Astrocyte (in vitro differentiated cells and primary cell): ENCODE measurements around the gene ZNF592. TPM values are rescaled to one million over a fixed set of nuclear protein-coding genes. Genes with fewer than 3 reads are reported as not detected.

Experiments
- DNase-seq: peaks from one replicate; pipeline ENCODE4 v3.0.0-alpha.2; 2010; ENCODE audit warnings: low read depth
- FAIRE-seq: peaks from 2 replicates; lab custom pipeline; 2011; peaks lifted over from hg19 to GRCh38; lab: Jason Lieb, UNC
- H2AFZ ChIP-seq: 2 replicates; pipeline ENCODE4 v1.6.0; 2012; ENCODE audit warnings: low read depth, low read length, inconsistent platforms
- H3K27ac ChIP-seq: 2 replicates; pipeline ENCODE4 v1.5.1; 2011; ENCODE audit warnings: low read depth, low read length, inconsistent platforms
- H3K27me3 ChIP-seq: 2 replicates; pipeline ENCODE4 v1.6.0; 2011; ENCODE audit warnings: low read length, inconsistent platforms; ENCODE audit not compliant: insufficient read depth
- H3K36me3 ChIP-seq: 2 replicates; pipeline ENCODE4 v1.5.1; 2011; ENCODE audit warnings: low read length, inconsistent platforms; ENCODE audit not compliant: insufficient read depth
- H3K4me1 ChIP-seq: 2 replicates; pipeline ENCODE4 v1.5.1; 2011; ENCODE audit warnings: low read length, inconsistent platforms; ENCODE audit not compliant: insufficient read depth
- H3K4me2 ChIP-seq: 2 replicates; pipeline ENCODE4 v1.6.0; 2012; ENCODE audit warnings: low read length, inconsistent platforms
- H3K4me3 ChIP-seq: 2 replicates; pipeline ENCODE4 v1.5.1; 2011; ENCODE audit warnings: low read depth, mild to moderate bottlenecking, low read length, inconsistent platforms; ENCODE audit not compliant: insufficient read depth
- H3K79me2 ChIP-seq: 2 replicates; pipeline ENCODE4 v1.6.0; 2012; ENCODE audit warnings: mild to moderate bottlenecking, low read length, inconsistent platforms; ENCODE audit not compliant: insufficient read depth
- H3K9ac ChIP-seq: 2 replicates; pipeline ENCODE4 v1.6.0; 2012; ENCODE audit warnings: mild to moderate bottlenecking, low read length, inconsistent platforms
- H3K9me3 ChIP-seq: 2 replicates; pipeline ENCODE4 v1.5.1; 2012; ENCODE audit warnings: low read depth, mild to moderate bottlenecking, low read length, inconsistent platforms; ENCODE audit not compliant: insufficient read depth
- H4K20me1 ChIP-seq: 2 replicates; pipeline ENCODE4 v1.6.0; 2012; ENCODE audit warnings: low read length, inconsistent platforms; ENCODE audit not compliant: insufficient read depth
- H3K27ac Mint-ChIP-seq: one replicate; pipeline ENCODE4 v1.8.0; 2021; ENCODE audit warnings: mild to moderate bottlenecking, mixed read lengths; ENCODE audit not compliant: unreplicated experiment
- H3K27me3 Mint-ChIP-seq: one replicate; pipeline ENCODE4 v1.8.0; 2021; ENCODE audit warnings: low read depth, mixed read lengths; ENCODE audit not compliant: unreplicated experiment
- H3K36me3 Mint-ChIP-seq: one replicate; pipeline ENCODE4 v1.8.0; 2021; ENCODE audit warnings: low read depth, mixed read lengths; ENCODE audit not compliant: unreplicated experiment
- H3K4me1 Mint-ChIP-seq: one replicate; pipeline ENCODE4 v1.8.0; 2021; ENCODE audit warnings: low read depth, mixed read lengths; ENCODE audit not compliant: unreplicated experiment
- H3K4me3 Mint-ChIP-seq: one replicate; pipeline ENCODE4 v1.8.0; 2021; ENCODE audit warnings: mild to moderate bottlenecking, moderate library complexity, mixed read lengths; ENCODE audit not compliant: unreplicated experiment
- H3K9me3 Mint-ChIP-seq: one replicate; pipeline ENCODE4 v1.8.0; 2021; ENCODE audit warnings: mild to moderate bottlenecking, mixed read lengths; ENCODE audit not compliant: unreplicated experiment
- CTCF ChIP-seq: IDR thresholded peaks from 2 replicates; pipeline ENCODE4 v1.5.1; 2011; ENCODE audit warnings: low read depth, mild to moderate bottlenecking, inconsistent platforms, low read length, moderate library complexity; ENCODE audit not compliant: insufficient read depth
- EZH2 ChIP-seq: IDR thresholded peaks from 2 replicates; pipeline ENCODE4 v1.6.1; 2012; ENCODE audit warnings: mild to moderate bottlenecking, low read length, inconsistent platforms; ENCODE audit not compliant: insufficient read depth
- total RNA-seq: library from RNA; stranded (reverse); gene quantifications from 2 replicates; pipeline ENCODE4 v1.2.1, GENCODE V29; 2021

ZNF592 gene
- total RNA-seq, 1 donor from 2014 or later = 25.1 TPM

DNA sequence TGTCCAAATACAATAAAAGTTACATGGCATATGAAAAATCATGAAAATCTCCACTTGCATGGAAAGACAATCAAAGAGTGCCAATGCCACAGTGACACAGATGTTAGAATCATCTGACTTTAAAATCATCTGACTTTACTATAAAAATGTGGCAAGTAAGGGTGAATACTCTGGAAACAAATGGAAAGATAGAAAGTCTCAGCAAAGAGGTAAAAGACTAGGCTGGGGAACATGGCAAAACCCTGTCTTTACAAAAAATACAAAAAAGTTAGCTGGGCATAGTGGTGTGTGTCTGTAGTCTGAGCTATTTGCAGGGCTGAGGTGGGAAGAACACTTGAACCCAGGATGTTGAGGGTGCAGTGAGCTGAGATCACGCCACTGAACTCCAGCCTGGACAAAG, 97.9 kb downstream of the ZNF592 start:
- H2AFZ ChIP-seq = no peak overlapping the region
- no peaks in the 10 kb centered on the region for H3K27me3 Mint-ChIP-seq
- no peak overlapping the region for H3K4me2 ChIP-seq
- H3K4me3 ChIP-seq = no peak overlapping the region
- peaks cover 12% of the 10 kb centered on the region for H3K36me3 Mint-ChIP-seq
- no peaks in the 10 kb centered on the region for H3K27me3 ChIP-seq
- no peaks in the 10 kb centered on the region for H3K4me1 ChIP-seq
- H3K4me3 Mint-ChIP-seq = no peak overlapping the region
- peaks cover 2% of the 10 kb centered on the region for H4K20me1 ChIP-seq
- H3K9me3 Mint-ChIP-seq = peaks cover 19% of the 10 kb centered on the region
- no peaks in the 10 kb centered on the region for H3K79me2 ChIP-seq
- DNase-seq (no peak), FAIRE-seq (no peak)
- H3K9ac ChIP-seq = no peak overlapping the region
- no peaks in the 10 kb centered on the region for H3K9me3 ChIP-seq
- peaks cover 8% of the 10 kb centered on the region for H3K4me1 Mint-ChIP-seq
- H3K27ac ChIP-seq = no peak overlapping the region
- TF ChIP-seq CTCF = no peak
- no peak for TF ChIP-seq EZH2
- no peak overlapping the region for H3K27ac Mint-ChIP-seq
- no peaks in the 10 kb centered on the region for H3K36me3 ChIP-seq

DNA sequence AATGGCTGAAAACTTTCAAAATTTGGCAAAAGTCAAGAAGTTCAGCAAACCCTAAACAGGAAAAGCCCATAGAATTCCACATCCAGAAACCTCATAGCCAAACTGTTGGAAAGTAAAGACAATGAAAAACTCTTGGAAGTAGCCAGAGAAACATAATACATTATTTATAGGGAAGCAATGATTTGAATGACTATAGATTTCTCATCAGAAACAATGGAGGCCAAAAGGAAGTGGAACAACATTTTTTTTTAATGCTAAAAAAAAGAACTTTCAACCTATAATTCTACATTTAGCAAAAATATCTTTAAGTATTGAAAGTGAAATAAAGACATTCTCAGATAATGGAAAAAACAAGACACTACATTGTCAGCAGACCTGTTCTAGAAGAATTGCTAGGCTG, 99.0 kb downstream of the ZNF592 start:
- Histone ChIP-seq H3K36me3 (no peaks in the 10 kb centered on the region), H3K4me1 (no peaks in the 10 kb centered on the region), H3K4me3 (no peak overlapping the region), H3K4me2 (no peak overlapping the region), H3K9me3 (no peaks in the 10 kb centered on the region), H3K9ac (no peak overlapping the region), H3K79me2 (no peaks in the 10 kb centered on the region), H3K27me3 (no peaks in the 10 kb centered on the region), H4K20me1 (no peaks in the 10 kb centered on the region), H2AFZ (no peak overlapping the region), H3K27ac (no peak overlapping the region)
- DNase-seq (no peak), FAIRE-seq (no peak)
- Mint-ChIP-seq H3K4me3 (no peak overlapping the region), H3K27ac (no peak overlapping the region), H3K36me3 (peaks cover 10% of the 10 kb centered on the region), H3K27me3 (no peaks in the 10 kb centered on the region), H3K9me3 (peaks cover 18% of the 10 kb centered on the region), H3K4me1 (peaks cover 8% of the 10 kb centered on the region)
- no peak for TF ChIP-seq EZH2
- no peak for TF ChIP-seq CTCF

GRCh38 chr15:84852212-84852611, 103.8 kb downstream of the ZNF592 start:
- no peak overlapping the region for H3K9ac ChIP-seq
- Mint-ChIP-seq H3K4me1 (no peaks in the 10 kb centered on the region), H3K36me3 (no peaks in the 10 kb centered on the region), H3K4me3 (no peak overlapping the region), H3K27me3 (peaks cover 2% of the 10 kb centered on the region), H3K27ac (no peak overlapping the region), H3K9me3 (peaks cover 5% of the 10 kb centered on the region)
- H3K9me3 ChIP-seq = no peaks in the 10 kb centered on the region
- H4K20me1 ChIP-seq = no peaks in the 10 kb centered on the region
- FAIRE-seq = no peak
- no peaks in the 10 kb centered on the region for H3K79me2 ChIP-seq
- no peaks in the 10 kb centered on the region for H3K27me3 ChIP-seq
- no peaks in the 10 kb centered on the region for H3K4me1 ChIP-seq
- no peak for TF ChIP-seq CTCF
- no peak for TF ChIP-seq EZH2
- H3K4me2 ChIP-seq = no peak overlapping the region
- H3K27ac ChIP-seq = no peak overlapping the region
- H3K36me3 ChIP-seq = no peaks in the 10 kb centered on the region
- no peak for DNase-seq
- no peak overlapping the region for H2AFZ ChIP-seq
- no peak overlapping the region for H3K4me3 ChIP-seq
